B cell (primary cell): ENCODE measurements around the gene ELL.

ENCODE experiments used
- CTCF ChIP-seq: fragments of 200-600 bp; IDR thresholded peaks from one replicate; pipeline ENCODE4 v1.8.0; 2022; ENCODE audit warnings: antibody characterized with exemption, mild to moderate bottlenecking
- EZH2 ChIP-seq: IDR thresholded peaks from 2 replicates; pipeline ENCODE4 v1.6.1; 2012; ENCODE audit warnings: borderline replicate concordance, low read depth, mild to moderate bottlenecking, moderate library complexity, low read length; ENCODE audit not compliant: insufficient read depth, poor library complexity, severe bottlenecking

- TF ChIP-seq CTCF = no peak
- TF ChIP-seq EZH2 = no peak
Measured at GRCh38 chr19:18437491-18438330, 84.2 kb downstream of the ELL start, which contains the start of gene ISYNA1.
